ENCODE measurements around the gene HMGB4.

The HMGB4 gene

DNA sequence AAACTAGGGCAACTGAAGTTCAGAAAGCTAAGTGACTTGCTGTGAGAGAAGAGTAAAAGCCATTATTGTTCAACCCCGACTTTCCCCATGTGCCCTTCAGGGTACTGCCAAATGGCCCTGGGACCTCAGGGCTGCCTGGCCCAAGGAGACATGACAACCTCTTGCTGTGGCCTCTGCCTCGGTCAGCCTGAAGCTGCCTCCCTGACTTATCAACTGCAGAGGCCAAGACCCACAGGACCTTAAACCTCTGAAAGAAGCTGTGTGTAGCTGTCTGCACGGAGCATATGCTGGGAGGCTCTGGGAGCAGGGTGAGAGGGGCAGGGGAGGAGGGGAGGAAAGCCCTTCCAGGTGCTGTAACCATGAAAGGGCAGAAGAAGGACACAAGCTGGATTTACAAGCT is 35.9 kb downstream of the HMGB4 start:
- no peak for DNase-seq

DNA sequence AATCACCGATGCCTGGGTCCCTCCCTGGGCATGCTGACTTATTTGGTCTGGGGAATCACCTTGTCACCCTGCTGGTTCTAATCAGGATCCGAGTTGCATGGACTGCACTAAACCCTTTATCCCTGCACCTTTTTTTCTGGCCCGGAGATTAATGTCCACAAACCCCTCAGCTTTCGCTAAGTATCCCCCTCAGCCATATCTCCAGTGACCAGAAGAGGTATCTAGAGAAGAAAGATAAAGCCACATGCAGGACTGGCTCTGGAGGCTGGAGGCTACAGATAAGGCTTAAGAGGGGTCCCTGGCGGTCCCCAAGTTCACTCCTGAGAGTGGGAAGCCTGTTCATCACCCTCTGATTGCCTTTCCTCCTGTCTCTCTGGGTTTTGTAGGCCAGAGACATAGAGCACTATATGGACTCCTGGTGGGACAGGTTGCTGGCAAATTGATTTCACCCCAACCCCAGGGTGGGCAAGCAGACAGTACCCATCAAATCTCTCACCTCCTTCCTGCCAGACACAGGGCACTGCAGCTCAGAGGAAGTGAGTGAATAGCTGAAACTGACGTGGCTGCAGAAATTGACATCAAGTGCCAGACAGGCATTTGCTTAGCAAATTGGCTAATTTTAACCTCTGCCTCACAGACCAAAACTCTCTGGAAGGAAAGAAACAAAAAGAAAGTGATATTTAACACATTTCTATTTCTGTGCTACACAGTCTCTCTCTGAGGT is 38.8 kb downstream of the HMGB4 start:
- DNase-seq, result no peak

DNA sequence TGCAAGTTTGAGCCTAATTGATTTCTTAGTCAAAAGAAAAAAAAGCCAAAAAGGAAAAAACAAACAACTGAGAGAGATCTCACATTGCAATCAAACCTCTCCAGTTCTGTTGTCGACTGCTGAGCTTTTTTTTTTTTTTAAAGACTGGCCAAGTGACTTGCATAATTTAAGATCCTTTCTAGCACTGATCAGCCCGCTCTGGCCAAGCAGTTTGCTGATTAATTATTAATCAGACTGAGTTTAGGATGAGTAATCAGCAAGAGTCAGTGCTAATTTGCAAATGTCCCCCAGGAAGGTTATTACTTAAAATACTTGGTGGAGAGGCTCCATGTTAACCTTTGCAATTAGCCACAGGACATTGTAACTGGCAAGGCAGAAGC is 39.3 kb downstream of the HMGB4 start:
- DNase-seq, result no peak

DNA sequence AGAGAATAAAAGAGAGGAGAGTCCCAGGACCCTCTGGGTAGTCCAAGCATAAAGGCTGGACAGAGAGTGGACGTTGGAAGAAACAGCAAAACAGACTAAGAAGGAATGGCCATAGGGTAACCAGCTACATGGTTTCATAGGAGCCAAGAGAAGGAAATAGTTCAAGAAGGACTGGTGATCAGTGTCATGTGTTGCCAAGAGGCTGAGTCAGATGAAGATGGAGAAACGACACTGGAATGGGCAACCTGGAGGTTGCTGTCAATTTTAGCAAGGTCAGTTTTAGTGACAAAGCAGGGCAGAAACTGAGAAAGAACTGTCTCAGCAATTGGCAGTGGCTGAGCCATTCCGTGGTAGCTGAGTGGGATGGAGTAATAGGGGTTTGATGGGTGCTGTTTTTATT is 41.4 kb downstream of the HMGB4 start:
- no peak for DNase-seq

DNA sequence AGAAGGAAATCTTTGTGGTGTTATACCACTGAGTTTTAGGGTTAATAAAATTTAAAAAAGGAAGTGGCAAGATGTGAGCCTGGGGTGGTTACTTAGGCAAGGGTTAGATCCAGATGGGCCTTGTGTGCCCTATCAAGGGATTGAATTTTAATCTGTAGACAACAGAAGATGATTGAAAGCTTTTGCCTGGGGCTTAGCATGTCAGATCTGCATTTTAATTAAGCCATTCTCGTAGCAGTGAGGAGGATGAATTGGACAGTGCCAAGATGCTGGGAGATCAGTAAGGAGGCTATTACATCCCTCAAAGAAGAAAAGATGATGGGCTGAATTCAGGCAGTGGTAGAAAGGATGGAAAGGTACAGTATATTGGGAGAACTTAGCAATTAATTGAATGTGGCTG is 42.3 kb downstream of the HMGB4 start:
- DNase-seq, result no peak

DNA sequence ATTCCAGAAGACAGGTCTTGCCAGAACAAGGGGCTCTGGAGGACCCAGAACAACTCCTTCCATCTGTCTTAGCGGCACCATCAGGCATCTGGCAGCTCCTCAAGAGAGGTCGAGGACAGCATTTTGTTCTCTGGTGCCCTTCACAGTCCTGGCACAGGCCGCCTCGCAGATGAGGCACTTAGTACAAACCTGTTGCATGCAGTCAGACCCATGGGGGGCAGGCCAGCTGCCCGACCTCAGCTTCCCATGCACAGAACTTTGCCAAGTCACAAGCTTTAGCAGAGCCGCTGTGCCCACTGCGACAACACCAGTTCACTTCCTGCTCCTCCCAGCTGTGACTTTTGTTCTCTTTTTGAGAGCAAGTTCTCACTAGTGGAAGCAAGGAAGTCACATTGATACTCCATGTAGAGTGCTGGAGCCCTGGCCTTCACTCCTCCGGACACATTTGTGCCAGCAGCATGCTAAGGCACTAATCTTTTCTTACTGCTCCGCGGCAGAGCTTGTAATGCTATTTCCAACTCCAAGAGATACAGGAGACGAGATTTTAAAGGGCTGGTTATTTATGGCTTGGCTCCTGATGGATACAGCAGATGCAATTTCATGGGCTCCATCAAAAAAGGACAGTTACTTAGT is 44.6 kb downstream of the HMGB4 start:
- no peak for DNase-seq

All from NCI-H748 treated with DMSO at 0.1 percent for 48 hours (cell line).